Fibroblast of lung (primary cell): ENCODE measurements around the gene ITGA7.

Experiments
- CTCF ChIP-seq, 2 donors: IDR thresholded peaks in 1 of 2; conservative IDR thresholded peaks in 1 of 2; 1 replicate in 1 of 2; 2 replicates in 1 of 2; pipeline ENCODE4 v1.5.1; 2011 to 2012; ENCODE audit warnings: low read length in 2 of 2, control low read depth in 1 of 2, inconsistent platforms in 1 of 2, low read depth in 1 of 2, mild to moderate bottlenecking in 1 of 2
- EZH2 ChIP-seq: IDR thresholded peaks from 2 replicates; pipeline ENCODE4 v1.5.1; 2012; ENCODE audit warnings: low read length, control low read depth, mild to moderate bottlenecking; ENCODE audit errors: missing control alignments

DNA sequence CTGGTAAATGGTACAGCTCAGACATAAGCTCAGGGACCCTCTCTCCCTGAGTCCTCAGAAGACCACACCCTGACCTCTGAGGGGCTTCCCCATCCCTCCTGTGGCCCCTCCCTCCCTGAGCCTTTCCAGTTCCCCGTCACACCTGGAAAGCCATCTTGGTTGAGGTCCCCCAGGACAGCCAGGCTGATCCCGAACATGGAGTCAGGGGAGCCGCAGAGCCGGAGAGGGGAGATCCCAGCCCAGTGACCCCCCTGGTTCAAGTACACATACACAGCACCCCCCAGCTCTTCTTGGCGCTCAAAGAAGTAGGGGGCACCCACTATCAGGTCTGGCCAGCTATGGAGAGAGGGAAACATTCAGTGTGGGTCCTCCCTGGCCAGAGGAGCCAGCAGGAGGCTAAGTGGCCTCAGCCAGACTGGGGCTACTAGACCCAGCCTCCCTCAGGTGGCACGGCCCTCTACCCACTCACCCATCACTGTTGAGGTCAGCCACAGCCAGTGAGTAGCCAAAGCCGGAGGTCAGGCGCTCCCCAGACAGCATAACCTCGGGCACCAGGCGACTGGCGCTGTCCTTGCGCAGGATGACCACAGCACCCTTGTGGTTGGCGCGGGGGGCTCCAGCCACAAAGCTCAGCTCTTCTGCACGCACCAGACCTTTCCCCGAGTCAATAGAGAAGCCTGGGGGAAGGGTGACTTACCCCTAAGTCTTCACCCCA is 9.3 kb downstream of the ITGA7 start:
- TF ChIP-seq CTCF (conservative IDR thresholded peaks at IDR 0.05 in 1 of 2, IDR thresholded peaks at IDR 0.05 in 1 of 2; ENCODE audit: low read depth in 1 of 2, low read length in 2 of 2) (no peak), EZH2 (no peak)
